MCF 10A (cell line): ENCODE results near the gene HSFX2. TPM values are rescaled to one million over a fixed set of nuclear protein-coding genes. Genes with fewer than 3 reads are reported as not detected.
"Not testable (repeated sequence)": the region's sequence is repeated elsewhere in the genome, so short reads cannot be mapped to it uniquely, and the experiment has no call there.

Source experiments
- BruUV-seq: library from RNA; stranded (reverse); fragments of 400-500 nt; replicated peaks from 2 replicates; lab custom pipeline; 2021; lab: Mats Ljungman, UMichigan
- CTCF ChIA-PET: fragments of 300-600 bp; sonication (Branson Sonifier 250); formaldehyde crosslinking; extraction: SDS; loops from one replicate; lab custom pipeline; 2021; ENCODE audit warnings: antibody characterized with exemption, inconsistent platforms; lab: Yijun Ruan, JAX
- POLR2A ChIA-PET: fragments of 300-600, 350-650 bp; sonication (Branson Sonifier 250); formaldehyde crosslinking; extraction: SDS; loops from one replicate; lab custom pipeline; 2020; ENCODE audit warnings: antibody characterized with exemption, inconsistent platforms; lab: Yijun Ruan, JAX
- DNase-seq: peaks from one replicate; pipeline ENCODE4 v3.0.0-alpha.2; 2018; ENCODE audit not compliant: unreplicated experiment
- H3K27ac Mint-ChIP-seq: one replicate; pipeline ENCODE4 v1.8.0; 2022; ENCODE audit warnings: mild to moderate bottlenecking, low read depth, mixed read lengths; ENCODE audit not compliant: unreplicated experiment
- H3K27me3 Mint-ChIP-seq: one replicate; pipeline ENCODE4 v1.8.0; 2022; ENCODE audit warnings: mixed read lengths; ENCODE audit not compliant: insufficient read depth, unreplicated experiment
- H3K36me3 Mint-ChIP-seq: one replicate; pipeline ENCODE4 v1.8.0; 2022; ENCODE audit warnings: mild to moderate bottlenecking, moderate library complexity, mixed read lengths; ENCODE audit not compliant: insufficient read depth, unreplicated experiment
- H3K4me1 Mint-ChIP-seq: one replicate; pipeline ENCODE4 v1.8.0; 2022; ENCODE audit warnings: mixed read lengths; ENCODE audit not compliant: insufficient read depth, unreplicated experiment
- H3K4me3 Mint-ChIP-seq: one replicate; pipeline ENCODE4 v1.8.0; 2022; ENCODE audit warnings: mild to moderate bottlenecking, moderate library complexity, mixed read lengths; ENCODE audit not compliant: unreplicated experiment
- H3K9me3 Mint-ChIP-seq: one replicate; pipeline ENCODE4 v1.8.0; 2022; ENCODE audit warnings: mixed read lengths; ENCODE audit not compliant: unreplicated experiment
- intact Hi-C: fragments of 100-400 bp; cut with micrococcal nuclease; formaldehyde crosslinking; loops from 2 replicates; pipeline ENCODE4 v1.14.1; 2022
- total RNA-seq: library from RNA; stranded (reverse); gene quantifications from 2 replicates; pipeline ENCODE4 v1.2.3, GENCODE V29; 2022
- TF ChIP-seq, protein P1 (sequence below): fragments of 200-600 bp; IDR thresholded peaks from one replicate; pipeline ENCODE4 v1.8.0; 2022; ENCODE audit warnings: antibody characterized with exemption, mild to moderate bottlenecking; ENCODE audit not compliant: unreplicated experiment

Gene HSFX2
- total RNA-seq, 1 experiment from 2014 or later: 0.82 TPM

DNA sequence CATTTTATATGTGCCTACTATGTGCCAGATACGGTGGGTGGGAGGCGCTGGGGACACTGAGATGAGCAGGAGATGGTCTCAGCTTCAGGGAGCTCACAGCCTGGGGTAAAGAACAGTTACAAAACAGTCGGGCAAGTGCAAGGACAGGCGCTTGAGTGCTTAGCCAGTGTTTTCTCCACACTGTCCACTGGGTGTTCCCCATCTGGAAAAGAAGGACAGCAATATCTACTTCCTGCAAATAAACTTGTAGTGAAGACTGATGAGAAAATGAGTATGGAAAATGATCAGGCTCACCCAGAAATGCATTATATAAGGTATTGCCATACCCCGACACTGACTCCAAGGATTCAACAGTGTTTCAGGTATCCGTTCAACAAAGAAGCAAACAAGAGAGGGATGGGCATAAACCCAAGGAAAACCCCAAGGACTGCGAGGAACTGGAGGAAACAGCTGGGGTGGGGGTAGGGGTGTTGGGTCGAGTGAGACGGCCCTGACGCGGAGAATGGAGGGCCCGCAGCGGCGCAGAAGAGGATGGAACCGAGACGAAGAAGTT is 35.6 kb upstream of the HSFX2 start:
- no TSS peak for BruUV-seq
- TF ChIP-seq, protein P1, sequence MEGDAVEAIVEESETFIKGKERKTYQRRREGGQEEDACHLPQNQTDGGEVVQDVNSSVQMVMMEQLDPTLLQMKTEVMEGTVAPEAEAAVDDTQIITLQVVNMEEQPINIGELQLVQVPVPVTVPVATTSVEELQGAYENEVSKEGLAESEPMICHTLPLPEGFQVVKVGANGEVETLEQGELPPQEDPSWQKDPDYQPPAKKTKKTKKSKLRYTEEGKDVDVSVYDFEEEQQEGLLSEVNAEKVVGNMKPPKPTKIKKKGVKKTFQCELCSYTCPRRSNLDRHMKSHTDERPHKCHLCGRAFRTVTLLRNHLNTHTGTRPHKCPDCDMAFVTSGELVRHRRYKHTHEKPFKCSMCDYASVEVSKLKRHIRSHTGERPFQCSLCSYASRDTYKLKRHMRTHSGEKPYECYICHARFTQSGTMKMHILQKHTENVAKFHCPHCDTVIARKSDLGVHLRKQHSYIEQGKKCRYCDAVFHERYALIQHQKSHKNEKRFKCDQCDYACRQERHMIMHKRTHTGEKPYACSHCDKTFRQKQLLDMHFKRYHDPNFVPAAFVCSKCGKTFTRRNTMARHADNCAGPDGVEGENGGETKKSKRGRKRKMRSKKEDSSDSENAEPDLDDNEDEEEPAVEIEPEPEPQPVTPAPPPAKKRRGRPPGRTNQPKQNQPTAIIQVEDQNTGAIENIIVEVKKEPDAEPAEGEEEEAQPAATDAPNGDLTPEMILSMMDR: no peak
- no peak overlapping the region for H3K27ac Mint-ChIP-seq
- H3K9me3 Mint-ChIP-seq: peaks cover 7% of the 10 kb centered on the region
- H3K4me3 Mint-ChIP-seq: peak overlapping the region; percentile 91
- no peaks in the 10 kb centered on the region for H3K36me3 Mint-ChIP-seq
- intact Hi-C loops: no loop called here
- ChIA-PET POLR2A (no interaction called here), CTCF (no interaction called here)
- peaks cover 9% of the 10 kb centered on the region for H3K4me1 Mint-ChIP-seq
- no peaks in the 10 kb centered on the region for H3K27me3 Mint-ChIP-seq
- peak; percentile 26 for DNase-seq

DNA sequence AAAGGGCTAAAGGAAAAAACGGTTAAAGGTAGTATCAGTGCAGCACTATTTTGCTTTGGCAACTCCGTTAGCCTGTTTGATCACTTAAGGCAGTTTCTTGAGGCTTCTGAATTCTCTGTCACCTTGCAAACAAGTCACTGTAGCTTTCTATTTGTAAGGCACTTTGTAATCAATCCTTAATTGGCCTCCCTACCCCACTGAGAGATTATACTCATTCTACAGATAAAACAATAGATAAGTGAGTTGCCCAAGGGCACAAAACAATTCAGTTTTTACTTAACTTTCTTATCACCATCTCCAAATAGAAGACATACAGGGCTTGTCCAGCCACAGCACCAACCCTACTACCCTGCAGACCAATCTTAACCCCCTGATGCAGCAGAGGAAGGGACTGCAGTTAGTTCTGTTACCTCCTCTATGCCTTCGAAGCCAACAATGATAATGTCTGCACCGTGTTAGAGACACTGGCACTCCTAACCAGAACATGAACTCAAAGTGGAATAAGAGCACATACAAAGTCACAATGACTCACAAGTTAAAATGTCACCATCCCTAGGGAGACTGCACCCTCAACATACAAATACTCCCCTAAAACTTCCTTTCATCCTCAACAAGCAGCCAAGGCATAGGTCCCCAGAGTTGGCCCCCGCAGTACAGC is 34.7 kb upstream of the HSFX2 start:
- TF ChIP-seq, protein P1: no peak
- ChIA-PET CTCF (no interaction called here), POLR2A (no interaction called here)
- H3K27ac Mint-ChIP-seq: no peak overlapping the region
- peak overlapping the region; percentile 91 for H3K4me3 Mint-ChIP-seq
- H3K27me3 Mint-ChIP-seq: no peaks in the 10 kb centered on the region
- H3K36me3 Mint-ChIP-seq: no peaks in the 10 kb centered on the region
- BruUV-seq: TSS peak; percentile 27
- no peak for DNase-seq
- H3K4me1 Mint-ChIP-seq: peaks cover 9% of the 10 kb centered on the region
- H3K9me3 Mint-ChIP-seq: peaks cover 7% of the 10 kb centered on the region
- intact Hi-C loops: no loop called here

DNA sequence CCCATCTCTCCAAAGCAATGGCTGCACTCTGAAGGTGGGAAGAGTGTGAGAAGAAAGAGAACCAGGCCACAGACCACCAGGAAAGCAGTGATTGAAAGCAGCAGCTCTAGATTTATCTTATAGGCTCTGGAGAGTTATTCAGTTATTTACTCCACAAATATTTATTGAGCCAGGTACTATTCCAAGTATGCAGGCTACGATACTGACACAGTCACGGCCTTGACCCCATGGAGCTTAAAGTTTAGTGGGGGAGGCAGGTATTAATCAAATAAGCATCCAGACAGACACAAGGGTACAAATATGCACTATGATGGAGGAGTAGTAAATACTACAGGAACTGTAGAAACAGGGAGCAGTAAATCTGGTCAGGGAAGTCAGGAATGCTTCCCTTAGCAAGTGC is 33.7 kb upstream of the HSFX2 start:
- intact Hi-C loops: no loop called here

GRCh38 chrX:149628280-149628679 is 33.2 kb upstream of the HSFX2 start:
- Mint-ChIP-seq H3K4me3 (no peak overlapping the region), H3K27ac (peak overlapping the region; percentile 4), H3K36me3 (no peaks in the 10 kb centered on the region), H3K4me1 (peaks cover 9% of the 10 kb centered on the region), H3K9me3 (peaks cover 7% of the 10 kb centered on the region), H3K27me3 (no peaks in the 10 kb centered on the region)
- intact Hi-C loops: no loop called here
- POLR2A ChIA-PET: interaction anchor here (1.6 kb wide), 1 partner anchor 87 kb away, joined by 5 read pairs; the partner anchor contains the start of gene EOLA1
- TF ChIP-seq, protein P1: no peak
- peak; percentile 63 for DNase-seq
- no TSS peak for BruUV-seq
- CTCF ChIA-PET: interaction anchor here (0.6 to 0.7 kb wide), 2 partner anchors 272 to 1098 kb away, joined by 3 read pairs; no protein-coding TSS in a partner anchor

More for the DNA sequence above, 33.7 kb upstream of the HSFX2 start:
- POLR2A ChIA-PET: interaction anchor here (0.6 to 1.6 kb wide), 2 partner anchors 22 to 88 kb away, joined by 3 to 5 read pairs; partner anchors contain the start of gene EOLA1
- TF ChIP-seq, protein P1: no peak
- CTCF ChIA-PET: interaction anchor here (0.6 kb wide), 1 partner anchor 1098 kb away, joined by 3 read pairs; no protein-coding TSS in a partner anchor
- H3K27me3 Mint-ChIP-seq: no peaks in the 10 kb centered on the region
- H3K9me3 Mint-ChIP-seq: peaks cover 7% of the 10 kb centered on the region
- H3K36me3 Mint-ChIP-seq: no peaks in the 10 kb centered on the region
- peaks cover 9% of the 10 kb centered on the region for H3K4me1 Mint-ChIP-seq
- H3K27ac Mint-ChIP-seq: no peak overlapping the region
- no peak for DNase-seq
- no TSS peak for BruUV-seq
- no peak overlapping the region for H3K4me3 Mint-ChIP-seq

- H3K9me3 Mint-ChIP-seq, H3K27me3 Mint-ChIP-seq, BruUV-seq, H3K4me3 Mint-ChIP-seq, DNase-seq, POLR2A ChIA-PET, H3K4me1 Mint-ChIP-seq, intact Hi-C loops, H3K27ac Mint-ChIP-seq, H3K36me3 Mint-ChIP-seq: not testable (repeated sequence)
- CTCF ChIA-PET: interaction anchor here (0.6 kb wide), 1 partner anchor 1091 kb away, joined by 3 read pairs; no protein-coding TSS in a partner anchor
Measured at GRCh38 chrX:149626829-149627228, 31.7 kb upstream of the HSFX2 start.

DNA sequence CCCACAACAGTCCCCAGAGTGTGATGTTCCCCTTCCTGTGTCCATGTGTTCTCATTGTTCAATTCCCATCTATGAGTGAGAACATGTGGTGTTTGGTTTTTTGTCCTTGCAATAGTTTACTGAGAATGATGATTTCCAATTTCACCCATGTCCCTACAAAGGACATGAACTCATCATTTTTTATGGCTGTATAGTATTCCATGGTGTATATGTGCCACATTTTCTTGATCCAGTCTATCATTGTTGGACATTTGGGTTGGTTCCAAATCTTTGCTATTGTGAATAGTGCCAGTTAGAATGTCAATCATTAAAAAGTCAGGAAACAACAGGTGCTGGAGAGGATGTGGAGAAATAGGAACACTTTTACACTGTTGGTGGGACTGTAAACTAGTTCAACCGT is 24.5 kb upstream of the HSFX2 start:
- intact Hi-C loops, H3K4me1 Mint-ChIP-seq, H3K36me3 Mint-ChIP-seq, BruUV-seq, DNase-seq, POLR2A ChIA-PET, CTCF ChIA-PET, H3K4me3 Mint-ChIP-seq, H3K9me3 Mint-ChIP-seq, H3K27ac Mint-ChIP-seq, H3K27me3 Mint-ChIP-seq: not testable (repeated sequence)
